Pulmonary artery endothelial cell (primary cell): ENCODE results near the gene RILPL2. TPM values are rescaled to one million over a fixed set of nuclear protein-coding genes. Genes with fewer than 3 reads are reported as not detected.
A peak's percentile ranks its signal among the peaks of the same experiment; 100 is the strongest.
"Not testable (repeated sequence)": the region's sequence is repeated elsewhere in the genome, so short reads cannot be mapped to it uniquely, and the experiment has no call there.

ENCODE experiments used
- DNase-seq: peaks from one replicate; pipeline ENCODE4 v3.0.0-alpha.2; 2011; ENCODE audit warnings: low read depth, low spot score
- total RNA-seq: library from RNA; depleted of rRNA; stranded (reverse); fragments of >200 nt; gene quantifications from 2 replicates; pipeline ENCODE4 v1.2.3, GENCODE V29; 2014

RILPL2 gene
- total RNA-seq: 5.3 and 5.5 TPM in 2 replicates

GRCh38 chr12:123436017-123436964 is at the start of gene RILPL2:
TSS of gene RILPL2 (minus strand) at chr12:123436684. CDS start at chr12:123436420, 264 bp downstream.
- peak; percentile 24 for DNase-seq

GRCh38 chr12:123485756-123486155 is 49.3 kb upstream of the RILPL2 start:
- DNase-seq: no peak

- DNase-seq: no peak
These were observed 47.2 kb upstream of the RILPL2 start for GRCh38 chr12:123483602-123484248.

GRCh38 chr12:123482876-123483275 is 46.4 kb upstream of the RILPL2 start:
- no peak for DNase-seq

- DNase-seq: not testable (repeated sequence)
These were observed 44.8 kb upstream of the RILPL2 start for GRCh38 chr12:123481251-123481650.

- no peak for DNase-seq
These were observed 43.1 kb upstream of the RILPL2 start for GRCh38 chr12:123479442-123480180.

GRCh38 chr12:123478762-123479161 is 42.3 kb upstream of the RILPL2 start:
- peak; percentile 62 for DNase-seq

GRCh38 chr12:123478069-123478468 is 41.6 kb upstream of the RILPL2 start:
- DNase-seq: no peak

- no peak for DNase-seq
These were observed 38.8 kb upstream of the RILPL2 start for GRCh38 chr12:123475246-123475703.

GRCh38 chr12:123474485-123475245 is 38.2 kb upstream of the RILPL2 start:
- DNase-seq: no peak

GRCh38 chr12:123472438-123472849 is 36.0 kb upstream of the RILPL2 start:
- DNase-seq: no peak

- no peak for DNase-seq
These were observed 35.0 kb upstream of the RILPL2 start for GRCh38 chr12:123471374-123472068.

- no peak for DNase-seq
These were observed 33.5 kb upstream of the RILPL2 start for GRCh38 chr12:123469978-123470377.

- DNase-seq: no peak
These were observed 32.3 kb upstream of the RILPL2 start for GRCh38 chr12:123468786-123469185.

- DNase-seq: no peak
These were observed 28.6 kb upstream of the RILPL2 start for GRCh38 chr12:123465084-123465483.

GRCh38 chr12:123463174-123463573 is 26.7 kb upstream of the RILPL2 start:
- not testable (repeated sequence) for DNase-seq

- DNase-seq: peak; percentile 46
These were observed 21.7 kb upstream of the RILPL2 start, which contains the start of gene SNRNP35 for GRCh38 chr12:123457980-123458779. TSS of gene SNRNP35 (plus strand) at chr12:123458139. CDS start at chr12:123465541, 7,402 bp downstream.

- DNase-seq: no peak
These were observed 16.7 kb upstream of the RILPL2 start for GRCh38 chr12:123453165-123453564.

GRCh38 chr12:123452276-123452550 is 15.7 kb upstream of the RILPL2 start:
- not testable (repeated sequence) for DNase-seq

GRCh38 chr12:123450636-123451035 is 14.2 kb upstream of the RILPL2 start:
- no peak for DNase-seq
